ENCODE results near the gene LCNL1.
A peak's percentile ranks its signal among the peaks of the same experiment; 100 is the strongest.

LCNL1 gene

DNA sequence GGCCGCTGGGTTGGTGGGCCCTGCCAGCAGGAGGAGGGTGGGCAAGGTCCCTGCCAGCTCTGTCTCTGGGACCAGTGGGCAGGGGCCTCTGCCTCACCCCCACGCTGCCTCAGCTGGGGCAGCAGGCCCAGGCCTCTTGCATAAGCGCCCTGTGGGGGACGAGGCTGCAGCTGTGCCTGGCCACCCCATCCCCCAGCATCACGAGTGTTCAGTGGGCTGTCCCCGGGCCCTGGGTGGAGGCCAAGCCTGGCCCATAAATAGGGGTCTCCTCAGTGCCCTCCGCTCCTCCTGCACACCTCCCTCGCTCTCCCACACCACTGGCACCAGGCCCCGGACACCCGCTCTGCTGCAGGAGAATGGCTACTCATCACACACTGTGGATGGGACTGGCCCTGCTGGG, 5.6 kb upstream of the LCNL1 start, which contains the start of gene PTGDS:
TSS of gene PTGDS (plus strand) at position 282 of the 400 bp plus-strand sequence. CDS start at position 357, 75 bp downstream.
- no peak for DNase-seq

- no peak for DNase-seq
Measured at GRCh38 chr9:136977649-136978072, 5.1 kb upstream of the LCNL1 start.

GRCh38 chr9:136978073-136978864, 4.5 kb upstream of the LCNL1 start:
- DNase-seq = no peak

DNA sequence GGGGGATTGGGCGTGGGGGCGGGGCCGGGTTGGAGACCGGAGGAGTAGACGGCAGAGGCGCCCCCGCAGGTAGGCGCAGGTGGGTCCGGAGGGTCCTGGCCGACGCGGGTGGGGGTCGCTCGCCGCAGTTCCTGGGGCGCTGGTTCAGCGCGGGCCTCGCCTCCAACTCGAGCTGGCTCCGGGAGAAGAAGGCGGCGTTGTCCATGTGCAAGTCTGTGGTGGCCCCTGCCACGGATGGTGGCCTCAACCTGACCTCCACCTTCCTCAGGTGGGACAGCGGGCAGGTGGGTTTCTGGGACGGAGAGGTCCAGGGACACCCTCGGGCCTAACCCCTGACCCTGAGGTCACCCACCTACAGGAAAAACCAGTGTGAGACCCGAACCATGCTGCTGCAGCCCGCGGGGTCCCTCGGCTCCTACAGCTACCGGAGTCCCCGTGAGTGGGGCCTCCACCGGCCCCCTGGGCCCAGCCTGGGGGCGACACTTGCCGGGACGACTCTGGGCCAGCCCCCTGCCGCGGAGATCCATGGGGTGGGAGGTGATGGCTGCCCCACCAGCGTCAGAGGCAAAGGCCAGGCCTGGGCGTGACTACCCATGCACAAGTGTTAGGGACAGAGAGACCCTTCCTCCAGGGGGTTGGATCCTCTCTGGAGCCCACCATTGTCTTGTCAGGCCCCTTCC, 3.8 kb upstream of the LCNL1 start:
- no peak for DNase-seq

DNA sequence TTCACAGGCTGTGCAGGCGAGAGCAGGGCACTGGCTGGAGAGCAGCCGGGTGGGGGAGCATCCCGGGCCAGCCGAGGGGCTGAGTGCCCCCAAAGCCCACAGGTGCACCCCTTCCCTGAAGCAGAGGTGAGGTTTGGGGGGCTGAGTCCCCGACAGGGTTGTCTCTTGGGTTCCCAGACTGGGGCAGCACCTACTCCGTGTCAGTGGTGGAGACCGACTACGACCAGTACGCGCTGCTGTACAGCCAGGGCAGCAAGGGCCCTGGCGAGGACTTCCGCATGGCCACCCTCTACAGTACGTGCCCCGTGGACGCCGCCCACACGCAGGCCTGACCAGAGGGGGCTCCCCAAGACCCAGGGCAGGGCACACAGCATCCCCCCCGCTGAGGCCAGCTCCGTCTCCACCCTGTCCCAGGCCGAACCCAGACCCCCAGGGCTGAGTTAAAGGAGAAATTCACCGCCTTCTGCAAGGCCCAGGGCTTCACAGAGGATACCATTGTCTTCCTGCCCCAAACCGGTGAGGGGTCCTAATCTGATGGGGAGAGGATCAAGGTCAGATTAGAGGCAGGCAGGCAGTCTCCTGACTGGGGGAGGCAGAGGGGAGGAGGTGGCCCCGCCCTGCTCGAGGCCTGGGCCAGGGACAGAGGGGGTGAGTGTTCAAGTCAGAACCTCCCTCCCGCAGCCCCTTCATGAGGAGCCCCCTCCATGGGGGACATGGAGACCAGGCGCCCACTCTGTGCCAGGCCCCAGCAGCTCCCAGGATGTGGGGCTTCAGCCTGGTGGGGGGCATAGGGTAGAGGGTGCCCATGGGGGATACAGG, 2.8 kb upstream of the LCNL1 start:
- no peak for DNase-seq

DNA sequence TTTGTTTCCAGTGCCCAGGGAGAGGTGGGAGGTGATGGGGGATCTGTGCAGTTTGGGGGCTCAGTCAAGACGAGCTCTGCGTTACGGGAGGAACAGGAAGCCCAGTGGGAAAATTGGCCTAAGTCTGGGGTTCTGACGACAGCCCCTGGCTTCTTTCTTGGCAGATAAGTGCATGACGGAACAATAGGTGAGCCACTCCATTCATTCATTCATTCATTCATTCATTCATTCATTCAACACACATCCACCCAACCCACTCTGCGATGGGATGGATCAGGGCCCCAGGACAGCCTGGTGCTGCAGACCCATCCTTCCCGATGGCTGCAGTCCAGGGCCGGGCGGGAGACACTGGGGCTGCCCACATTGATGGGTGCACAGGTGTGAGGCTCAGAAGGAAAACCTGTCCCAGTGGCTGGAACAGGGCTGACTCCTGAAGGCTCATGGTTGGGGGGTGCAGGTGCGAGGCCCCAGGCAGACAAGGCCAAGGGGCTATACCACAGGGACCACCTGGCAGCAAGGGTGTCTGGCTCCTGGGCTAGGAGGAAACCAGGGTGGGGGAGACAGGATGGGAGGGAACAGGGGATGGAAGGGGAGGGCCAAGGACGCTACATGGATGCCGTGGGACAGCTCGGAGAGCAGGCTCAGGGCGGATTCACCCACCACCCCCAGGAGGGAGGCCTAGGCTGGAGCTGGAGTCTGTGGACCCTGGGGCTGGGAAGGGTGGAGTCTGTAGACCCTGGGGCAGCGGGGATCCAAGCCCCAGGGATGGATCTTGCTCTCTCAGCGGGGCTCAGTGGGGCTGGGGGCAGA, 1.9 kb upstream of the LCNL1 start:
- no peak for DNase-seq

DNA sequence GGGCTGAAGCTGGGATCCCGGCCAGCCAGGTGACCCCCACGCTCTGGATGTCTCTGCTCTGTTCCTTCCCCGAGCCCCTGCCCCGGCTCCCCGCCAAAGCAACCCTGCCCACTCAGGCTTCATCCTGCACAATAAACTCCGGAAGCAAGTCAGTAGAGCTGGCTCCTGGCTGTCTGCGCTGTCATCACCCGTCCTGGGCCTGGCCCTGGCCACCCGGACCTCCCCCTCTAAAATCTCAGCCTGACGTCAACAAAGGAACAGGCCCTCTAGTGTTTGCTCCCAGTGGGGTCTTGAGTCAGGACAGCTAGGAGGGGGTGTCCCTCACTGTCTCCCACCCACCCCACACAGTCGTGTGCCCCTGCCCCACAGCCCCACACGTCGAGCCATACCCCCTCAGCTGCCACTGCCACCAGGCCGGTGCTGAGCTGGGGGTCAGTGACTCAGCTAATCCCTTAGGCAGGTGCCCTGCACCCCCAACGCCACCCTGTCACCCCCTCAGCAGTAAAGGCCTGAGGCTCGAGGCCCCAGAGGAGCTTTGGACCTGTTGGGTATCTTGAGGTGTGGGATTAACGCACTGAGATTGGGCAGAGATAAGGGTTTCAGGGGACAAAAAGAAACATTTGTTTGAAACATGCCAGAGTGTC, 1.1 kb upstream of the LCNL1 start:
- DNase-seq = no peak

DNA sequence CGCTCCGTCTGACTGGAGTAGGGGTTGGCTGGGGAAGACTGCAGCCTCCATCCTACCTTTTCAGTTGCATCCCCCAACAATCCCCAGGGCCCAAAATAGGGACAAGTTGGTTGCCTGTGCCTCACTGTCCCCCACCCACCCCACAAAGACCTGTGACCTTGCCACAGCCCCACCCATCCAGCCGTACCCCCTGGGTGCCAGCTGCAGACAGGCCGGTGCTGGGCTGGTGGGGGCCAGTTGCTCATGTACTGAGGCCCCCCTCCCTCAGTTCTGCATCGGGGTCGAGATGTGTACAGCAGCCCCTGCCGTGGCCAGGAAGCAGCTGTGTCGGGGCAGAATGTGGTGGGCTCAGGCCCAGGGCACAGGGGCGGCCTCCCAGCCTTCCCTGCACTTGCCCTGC, 374 bp downstream of the LCNL1 start:
- no peak for DNase-seq

GRCh38 chr9:136983656-136984314, 992 bp downstream of the LCNL1 start:
- no peak for DNase-seq

- DNase-seq = no peak
Measured at GRCh38 chr9:136984464-136985026, 1.8 kb downstream of the LCNL1 start.

- no peak for DNase-seq
Measured at GRCh38 chr9:136985027-136985602, 2.3 kb downstream of the LCNL1 start.

- no peak for DNase-seq
Measured at GRCh38 chr9:136985853-136986252, 3.1 kb downstream of the LCNL1 start.

DNA sequence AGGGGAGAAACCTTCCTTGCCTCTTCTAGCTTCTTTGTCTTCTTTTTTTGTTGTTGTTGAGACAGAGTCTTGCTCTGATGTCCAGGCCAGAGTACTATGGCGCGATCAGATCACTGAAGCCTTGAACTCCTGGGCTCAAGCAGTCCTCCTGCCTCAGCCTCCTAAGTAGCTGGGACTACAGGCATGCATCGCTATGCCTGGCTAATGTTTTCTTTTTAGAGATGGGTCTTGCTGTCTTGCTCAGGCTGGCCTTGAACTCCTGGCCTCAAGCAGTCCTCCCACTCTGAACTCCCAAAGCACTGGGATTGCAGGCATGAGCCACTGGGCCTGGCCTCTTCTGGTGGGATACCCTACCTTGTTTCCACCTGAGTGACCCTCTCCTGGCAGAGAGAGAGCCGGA, 6.1 kb downstream of the LCNL1 start:
- no peak for DNase-seq

GRCh38 chr9:136990242-136990911, 7.6 kb downstream of the LCNL1 start:
- no peak for DNase-seq

DNA sequence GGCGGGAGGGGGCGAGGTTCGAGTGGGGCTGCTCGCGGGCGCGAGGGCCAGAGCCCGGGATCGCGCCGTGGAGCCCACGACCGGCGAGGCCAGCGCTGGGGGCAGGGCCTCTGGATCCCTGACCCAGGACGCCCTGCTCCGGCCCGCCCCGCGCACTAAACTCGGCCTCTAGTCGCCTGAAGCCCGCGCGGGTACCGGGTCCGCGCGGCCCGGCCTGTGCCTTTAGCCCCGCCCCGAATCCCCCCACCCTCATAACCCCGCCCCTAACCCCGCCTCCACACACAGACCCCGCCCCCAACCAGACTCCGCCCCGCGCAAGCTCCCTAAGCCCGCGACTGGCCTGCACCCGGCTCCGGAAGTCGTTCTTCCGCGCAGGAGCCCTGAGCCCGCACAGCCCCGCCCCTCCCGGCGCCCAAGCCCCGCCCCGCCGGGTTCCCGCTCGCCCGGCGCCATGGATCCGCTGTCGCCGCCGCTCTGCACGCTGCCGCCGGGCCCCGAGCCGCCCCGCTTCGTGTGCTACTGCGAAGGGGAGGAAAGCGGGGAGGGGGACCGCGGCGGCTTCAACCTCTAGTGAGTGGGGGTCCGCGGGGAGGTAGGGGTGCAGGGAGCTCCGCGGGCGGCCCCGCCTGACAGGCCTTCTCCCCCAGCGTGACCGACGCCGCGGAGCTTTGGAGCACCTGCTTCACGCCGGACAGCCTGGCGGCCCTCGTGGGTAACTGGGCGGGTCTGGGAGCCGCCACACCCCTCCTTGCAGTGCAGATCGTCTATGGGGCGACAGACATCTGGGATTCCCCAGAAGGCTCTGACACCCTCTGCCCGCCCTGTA, 9.4 kb downstream of the LCNL1 start, which contains the start of gene PAXX:
TSS of gene PAXX (plus strand) at position 430 of the 826 bp plus-strand sequence. CDS start at position 452, 22 bp downstream.
- peak; percentile 72 for DNase-seq

GRCh38 chr9:136992819-136993369, 10.1 kb downstream of the LCNL1 start:
- DNase-seq = no peak

GRCh38 chr9:136994180-136994887, 11.5 kb downstream of the LCNL1 start:
- no peak for DNase-seq

DNA sequence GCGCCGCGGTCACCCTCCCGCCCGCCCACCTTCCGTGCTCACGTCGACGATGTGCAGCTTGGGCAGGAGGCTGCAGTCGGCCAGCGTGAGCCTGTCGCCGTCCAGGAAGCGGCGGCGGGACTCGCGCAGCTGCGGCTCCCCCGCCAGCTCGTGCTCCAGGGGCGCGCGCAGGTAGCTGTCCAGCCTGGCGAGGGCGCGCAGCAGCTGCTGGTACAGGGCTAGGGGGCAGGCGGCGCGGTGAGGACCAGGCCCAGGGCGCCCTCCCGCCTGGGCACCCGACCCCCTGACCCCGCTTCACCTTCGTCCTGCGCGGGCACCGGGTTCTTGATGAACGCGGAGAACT, 12.1 kb downstream of the LCNL1 start:
- DNase-seq = no peak
